ENCODE data around the gene PIGZ. TPM values are rescaled to one million over a fixed set of nuclear protein-coding genes. Genes with fewer than 3 reads are reported as not detected.

Gene PIGZ
- total RNA-seq, result 6.3 and 9.7 TPM in 2 replicates

GRCh38 chr3:196968233-196969133, at the start of gene PIGZ:
TSS of gene PIGZ (minus strand) at chr3:196968833. CDS start at chr3:196952031, 16,802 bp downstream.

GRCh38 chr3:196942226-196942914, 26.3 kb downstream of the PIGZ start, which contains the start of gene NCBP2:
TSS of gene NCBP2 (minus strand) at chr3:196942528. CDS start at chr3:196942503, 25 bp downstream.

Other genes with a start within 250 kb of the PIGZ start
- gene PAK2, start 229.0 kb downstream of the PIGZ start, total RNA-seq, result 26.0 and 34.5 TPM in 2 replicates
- 18.8 and 21.8 TPM in 2 replicates for gene SENP5, start 100.9 kb downstream of the PIGZ start, total RNA-seq
- 50.0 and 57.3 TPM in 2 replicates for gene NCBP2, start 26.3 kb downstream of the PIGZ start, total RNA-seq
- 32.1 and 60.3 TPM in 2 replicates for gene MELTF, start 61.0 kb upstream of the PIGZ start, total RNA-seq